Endothelial cell of umbilical vein (primary cell): ENCODE data around the gene AKT2.

Experiments
- CTCF ChIP-seq, 2 donors: IDR thresholded peaks; 1 replicate in 1 of 2; 2 replicates in 1 of 2; pipeline ENCODE4 v1.5.1; 2011; ENCODE audit warnings: low read length in 2 of 2, mild to moderate bottlenecking in 2 of 2, moderate library complexity in 2 of 2, control low read depth in 1 of 2, inconsistent platforms in 1 of 2, low read depth in 1 of 2; ENCODE audit not compliant: insufficient read depth in 1 of 2; ENCODE audit errors: extremely low read depth in 1 of 2
- JUN ChIP-seq: IDR thresholded peaks from 2 replicates; pipeline ENCODE4 v1.6.1; 2011; ENCODE audit warnings: borderline replicate concordance, low read depth; ENCODE audit not compliant: insufficient read length, insufficient read depth
- POLR2AphosphoS5 ChIP-seq: IDR thresholded peaks from 2 replicates; pipeline ENCODE4 v1.6.1; 2012; ENCODE audit warnings: low read depth, mild to moderate bottlenecking, control low read depth, low read length, moderate library complexity; ENCODE audit not compliant: insufficient read depth

- TF ChIP-seq CTCF (IDR thresholded peaks at IDR 0.05; ENCODE audit: extremely low read depth in 1 of 2, insufficient read depth in 1 of 2, low read depth in 1 of 2, low read length in 2 of 2) (no peak), JUN (no peak), POLR2AphosphoS5 (no peak)
These were observed 100.9 kb downstream of the AKT2 start for GRCh38 chr19:40184273-40184672.
